Renal cortex interstitium (tissue), 11 donors: Measurements from ENCODE around the gene DNAAF1. TPM values are rescaled to one million over a fixed set of nuclear protein-coding genes. Genes with fewer than 3 reads are reported as not detected.

Source experiments
- DNase-seq, 11 donors: peaks; one replicate each; pipeline ENCODE4 v3.0.0-alpha.2; 2013; ENCODE audit warnings: low read depth in 9 of 11, low spot score in 4 of 11; ENCODE audit errors: extremely low read depth in 1 of 11
- polyA plus RNA-seq, 3 donors: library from polyadenylated mRNA; unstranded; fragments of 120-200 nt; gene quantifications; one replicate each; pipeline ENCODE4 v1.2.1, GENCODE V29; 2013; ENCODE audit not compliant: insufficient read length in 3 of 3

Gene DNAAF1
- polyA plus RNA-seq, 3 donors, result 3.6 to 9.4 (median 4.2) TPM

DNA sequence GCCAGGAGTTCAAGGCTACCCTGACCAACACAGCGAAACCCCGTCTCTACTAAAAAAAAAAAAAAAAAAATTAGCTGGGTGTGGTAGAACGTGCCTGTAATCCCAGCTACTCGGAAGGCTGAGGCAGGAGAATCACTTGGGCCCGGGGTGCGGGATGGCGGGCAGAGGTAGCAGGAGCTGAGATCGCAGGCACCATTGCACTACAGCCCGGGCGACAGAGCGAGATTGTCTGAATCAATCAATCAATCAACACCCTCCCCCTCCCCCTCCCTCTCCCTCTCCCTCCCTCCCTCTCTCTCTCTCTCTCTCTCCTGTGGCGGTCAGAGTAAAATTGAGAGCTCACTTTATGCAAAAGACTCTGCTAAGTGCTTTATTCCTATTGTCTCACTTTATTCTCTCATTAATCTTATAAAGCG, 1.3 kb upstream of the DNAAF1 start:
- no peak for DNase-seq

DNA sequence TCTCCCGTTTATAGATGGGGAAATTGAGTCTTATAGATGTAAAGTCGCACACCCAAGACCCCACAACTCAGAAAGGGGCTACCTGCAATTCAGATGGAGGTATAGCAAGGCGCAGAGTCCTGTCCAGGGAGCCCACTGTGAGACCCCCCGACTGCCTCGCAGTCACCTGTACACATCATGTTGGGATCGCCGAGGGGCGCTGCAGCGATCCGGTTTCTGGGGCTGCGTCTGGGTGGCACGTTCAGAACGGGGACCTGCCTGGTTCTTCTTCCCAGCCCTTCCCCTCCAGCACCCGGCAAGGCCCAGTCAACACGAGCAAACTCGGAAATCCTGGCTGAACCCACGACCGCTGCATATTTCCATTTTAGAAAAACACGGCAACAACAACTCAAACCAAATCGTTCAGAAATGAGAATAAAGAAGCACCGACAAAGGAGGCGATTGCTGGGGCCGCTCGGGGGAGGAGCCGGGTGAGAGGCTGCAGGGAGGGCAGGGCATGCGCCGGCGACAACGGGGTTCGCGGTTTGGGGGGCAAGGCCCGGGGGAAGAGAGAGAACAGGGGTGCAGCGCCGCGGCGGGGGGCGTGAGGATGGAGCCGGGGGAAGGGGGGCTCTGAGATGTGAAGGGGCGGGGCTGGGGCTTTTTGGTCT, 774 bp upstream of the DNAAF1 start:
- no peak for DNase-seq

DNA sequence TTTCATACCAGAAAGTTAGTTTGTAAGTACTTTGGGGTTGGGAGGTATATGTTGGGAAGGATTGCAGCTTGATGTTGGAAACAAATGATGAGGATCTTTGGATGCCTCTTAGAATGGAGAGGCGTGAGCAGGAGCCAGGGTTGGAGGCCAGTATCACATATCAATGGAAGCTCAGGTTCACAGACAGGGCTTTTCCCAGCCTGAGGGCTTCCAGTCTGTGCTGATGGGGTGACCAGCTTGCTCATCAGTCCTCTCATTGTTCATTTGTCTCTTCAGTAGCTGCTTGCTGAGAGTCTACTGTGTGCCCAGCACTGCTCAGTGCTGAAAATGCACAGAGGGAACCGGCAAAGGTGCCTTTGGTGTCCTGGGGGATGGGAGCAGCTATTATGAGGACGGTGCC, 5.8 kb downstream of the DNAAF1 start:
- no peak for DNase-seq

DNA sequence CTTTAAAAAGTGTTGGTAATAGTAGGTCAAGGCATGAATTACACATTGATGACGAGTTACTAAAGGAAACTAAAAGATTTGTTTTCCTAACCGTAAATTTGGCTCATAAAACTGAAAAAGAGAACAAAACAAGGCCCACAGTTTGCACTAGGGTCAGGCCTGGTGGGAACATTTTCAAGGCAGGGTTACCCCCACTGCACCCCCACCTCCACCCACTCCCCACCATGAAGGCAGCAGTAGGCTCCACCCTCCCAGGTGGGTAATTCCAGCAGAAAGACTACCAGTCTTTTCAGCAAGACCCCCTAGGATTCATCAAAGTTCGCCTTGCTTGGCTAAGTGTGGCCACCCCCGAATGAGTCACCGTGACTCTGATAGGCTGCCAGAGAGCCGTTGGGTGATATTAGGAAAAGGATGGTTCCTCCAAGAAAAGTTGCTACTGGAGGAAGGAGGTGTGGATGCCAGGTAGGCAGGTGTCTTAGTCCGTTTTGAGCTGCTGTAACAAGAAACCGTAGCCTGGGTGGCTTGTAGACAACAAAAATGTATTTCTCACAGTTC, 8.6 kb downstream of the DNAAF1 start:
- DNase-seq, result no peak

DNA sequence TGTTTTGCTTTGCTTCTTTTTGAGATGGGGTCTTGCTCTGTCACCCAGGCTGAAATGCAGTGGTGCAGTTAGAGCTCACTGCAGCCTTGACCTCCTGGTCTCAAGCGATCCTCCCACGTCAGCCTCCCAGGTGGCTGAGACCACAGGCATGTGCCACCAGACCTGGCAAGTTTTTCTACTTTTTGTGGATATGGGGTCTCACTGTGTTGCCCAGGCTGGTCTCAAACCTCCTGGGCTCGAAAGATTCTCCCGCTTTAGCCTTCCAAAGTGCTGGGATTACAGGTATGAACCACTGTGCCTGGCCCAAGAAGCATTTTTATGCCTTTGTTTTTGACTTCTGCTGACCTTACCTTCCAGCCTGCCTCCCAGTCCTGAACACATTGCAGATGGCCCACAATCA, 10.1 kb downstream of the DNAAF1 start:
- no peak for DNase-seq

DNA sequence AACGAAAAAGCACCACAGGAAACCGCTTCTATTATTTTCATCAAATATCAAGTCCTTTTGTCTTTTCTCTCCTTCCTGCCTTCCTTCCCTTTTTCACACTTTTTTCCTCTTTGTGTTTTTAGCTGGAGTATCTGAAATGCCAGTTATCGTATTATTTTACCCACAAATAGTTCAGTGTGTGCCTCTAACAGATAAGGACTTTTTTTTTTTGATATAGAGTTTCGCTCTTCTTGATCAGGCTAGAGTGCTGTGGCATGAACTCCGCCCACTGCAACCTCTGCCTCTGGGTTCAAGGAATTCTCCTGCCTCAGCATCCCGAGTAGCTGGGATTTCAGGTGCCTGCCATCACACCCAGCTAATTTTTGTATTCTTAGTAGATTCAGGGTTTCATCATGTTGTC, 10.7 kb downstream of the DNAAF1 start:
- DNase-seq, result no peak

DNA sequence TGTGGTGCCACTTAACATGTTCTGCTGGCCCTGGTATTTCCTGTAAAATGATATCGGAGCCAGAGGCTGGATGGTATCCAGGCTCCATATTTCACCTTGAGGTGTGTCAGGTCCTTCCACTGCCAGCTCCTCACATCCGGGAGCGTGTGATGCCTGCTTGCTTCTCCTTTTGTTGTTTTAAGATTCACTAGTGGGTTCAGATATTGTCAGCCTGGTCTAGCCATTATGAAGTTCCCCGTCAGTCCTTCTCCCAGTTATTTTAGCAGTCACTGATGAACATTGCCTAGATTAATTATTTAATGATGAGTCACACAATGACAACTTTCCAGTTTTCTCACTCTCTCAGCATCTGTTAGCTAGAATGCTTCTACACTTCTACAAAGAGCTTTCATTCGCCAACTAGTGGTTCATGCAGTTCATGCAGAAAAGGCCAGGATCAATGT, 11.3 kb downstream of the DNAAF1 start:
- DNase-seq, result no peak

DNA sequence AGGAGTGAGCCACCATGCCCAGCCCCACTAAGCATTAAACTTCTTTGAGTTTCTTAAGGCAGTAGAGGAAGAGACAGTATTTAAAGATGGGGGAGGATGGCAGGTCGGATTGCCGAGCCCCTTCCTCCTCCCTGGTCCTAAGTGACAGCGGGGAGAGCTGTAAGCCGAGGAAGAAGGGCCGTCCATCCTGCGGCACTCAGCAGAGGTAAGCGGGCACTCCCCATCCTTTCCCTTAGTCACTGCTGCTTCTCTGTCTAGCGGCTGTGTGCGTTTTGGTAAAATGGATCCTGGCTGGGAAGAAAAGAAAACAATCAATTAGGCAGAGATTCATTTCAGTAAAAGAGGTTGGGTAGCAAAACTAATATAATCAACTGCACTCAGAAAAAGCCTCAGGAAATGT, 13.9 kb downstream of the DNAAF1 start:
- DNase-seq, result no peak

DNA sequence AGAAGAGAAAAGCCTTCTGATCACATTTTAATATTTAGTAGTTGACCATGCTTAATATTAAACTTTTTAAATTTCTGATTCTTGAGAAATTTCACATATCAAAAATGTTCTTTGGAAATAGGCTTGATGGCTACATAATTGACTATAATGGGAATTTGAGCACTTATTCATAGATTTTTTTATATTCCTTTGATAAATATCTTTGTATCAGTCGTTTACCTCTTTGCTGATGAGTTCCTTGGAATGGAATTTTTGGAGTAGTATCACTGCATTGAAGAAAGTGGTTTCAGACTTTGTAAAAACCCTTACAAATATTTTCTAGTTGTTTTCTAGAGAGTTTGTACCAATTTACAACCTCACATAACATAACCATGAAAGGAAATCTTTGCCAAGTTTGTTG, 14.7 kb downstream of the DNAAF1 start:
- no peak for DNase-seq

DNA sequence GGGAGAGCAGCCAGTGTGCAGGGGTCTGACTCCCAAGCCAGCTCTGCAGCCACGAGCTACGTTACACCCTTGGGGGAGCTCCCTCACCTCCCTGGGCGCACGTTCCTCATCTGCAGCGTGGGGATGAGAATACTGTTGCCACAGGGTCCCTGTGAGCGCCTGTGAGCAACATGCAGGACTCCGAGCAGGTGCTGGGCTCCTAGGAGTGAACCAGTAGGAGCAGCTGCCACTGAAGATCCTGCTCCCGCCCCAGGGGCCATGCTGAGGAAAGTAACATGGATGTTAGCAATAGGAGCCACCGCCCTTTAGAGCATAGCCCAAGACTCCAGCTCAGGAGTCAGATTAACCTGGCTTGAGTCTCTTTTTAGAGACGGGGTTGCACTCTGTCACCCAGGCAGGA, 15.9 kb downstream of the DNAAF1 start:
- no peak for DNase-seq

DNA sequence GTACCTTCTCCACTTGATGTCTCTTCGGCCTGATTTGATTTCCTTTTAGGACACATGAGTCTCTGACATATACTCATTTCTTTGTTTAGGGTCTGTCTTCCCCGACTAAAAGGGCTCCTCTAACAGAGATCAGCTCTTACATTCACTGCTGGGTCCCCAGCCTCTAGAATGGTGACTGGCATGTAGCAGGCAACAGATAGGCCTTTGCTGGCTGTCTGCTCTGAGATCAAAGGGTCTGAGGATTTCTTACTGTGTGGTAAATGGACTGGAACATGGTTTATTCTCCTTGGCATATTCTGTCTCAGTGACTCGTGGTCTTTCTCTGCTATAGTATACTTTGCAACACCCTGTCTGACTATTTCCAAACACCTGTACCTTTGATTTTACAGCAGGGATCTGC, 16.7 kb downstream of the DNAAF1 start:
- peak in 1 of 11 donors; percentile 54 for DNase-seq

DNA sequence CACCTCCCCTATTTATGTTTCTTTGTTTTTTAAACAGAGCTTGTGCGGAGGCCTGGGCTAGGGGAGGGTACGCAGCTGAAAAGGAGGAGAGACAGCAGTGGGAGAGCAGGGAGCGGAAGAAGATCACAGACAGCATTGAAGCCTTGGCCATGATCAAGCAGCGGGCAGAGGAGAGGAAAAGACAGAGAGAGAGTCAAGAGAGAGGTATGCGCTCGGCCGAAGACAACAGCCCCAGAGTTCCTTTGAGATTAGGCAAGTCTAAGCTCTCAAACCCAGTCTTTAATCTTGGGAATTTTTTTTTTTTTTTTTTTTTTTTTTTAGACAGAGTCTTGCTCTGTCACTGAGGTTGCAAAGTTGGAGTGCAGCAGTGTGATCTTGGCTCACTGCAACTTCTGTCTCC, 20.6 kb downstream of the DNAAF1 start:
- DNase-seq, result no peak

DNA sequence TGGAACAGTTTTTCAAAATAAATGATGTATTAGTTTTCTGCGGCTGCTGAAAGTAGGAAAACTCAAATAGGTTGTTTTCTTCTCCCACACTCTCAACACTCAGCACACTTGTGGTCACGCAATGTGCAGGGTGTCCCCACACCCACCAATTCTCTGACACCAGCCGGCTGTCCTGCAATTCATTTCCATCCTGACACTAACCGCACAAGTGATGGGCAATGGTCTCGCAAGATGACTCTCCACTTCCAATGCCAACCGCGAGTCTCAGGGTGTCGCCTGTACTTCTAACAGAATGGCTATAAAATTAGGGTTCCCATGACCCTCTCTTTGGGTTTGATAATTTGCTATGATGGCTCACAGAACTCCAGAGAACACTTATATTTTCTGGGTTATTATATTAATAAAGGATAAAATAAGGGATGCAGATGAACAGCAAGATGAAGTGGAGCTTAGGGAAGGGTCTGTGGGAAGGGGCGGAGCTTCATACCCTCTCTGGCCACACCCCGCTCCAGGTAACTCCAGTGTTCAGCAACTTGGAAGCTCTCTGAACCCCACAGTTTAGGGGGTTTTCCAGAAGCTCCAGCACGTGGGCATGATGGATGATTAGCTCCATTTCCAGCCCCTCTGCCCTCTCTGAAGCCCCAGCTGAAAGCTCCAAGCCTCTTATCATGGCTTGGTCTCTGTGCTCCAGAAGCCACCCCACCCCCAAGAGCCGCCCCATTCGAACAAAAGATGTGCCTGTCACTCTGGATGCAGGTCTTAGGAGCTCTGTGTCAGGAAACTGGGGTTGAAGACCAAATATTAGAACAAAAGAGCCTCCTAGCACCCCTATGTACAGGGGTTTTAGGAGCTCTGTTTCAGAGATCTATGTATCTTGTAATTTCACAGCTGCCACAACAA, 21.9 kb downstream of the DNAAF1 start:
- DNase-seq, result no peak

DNA sequence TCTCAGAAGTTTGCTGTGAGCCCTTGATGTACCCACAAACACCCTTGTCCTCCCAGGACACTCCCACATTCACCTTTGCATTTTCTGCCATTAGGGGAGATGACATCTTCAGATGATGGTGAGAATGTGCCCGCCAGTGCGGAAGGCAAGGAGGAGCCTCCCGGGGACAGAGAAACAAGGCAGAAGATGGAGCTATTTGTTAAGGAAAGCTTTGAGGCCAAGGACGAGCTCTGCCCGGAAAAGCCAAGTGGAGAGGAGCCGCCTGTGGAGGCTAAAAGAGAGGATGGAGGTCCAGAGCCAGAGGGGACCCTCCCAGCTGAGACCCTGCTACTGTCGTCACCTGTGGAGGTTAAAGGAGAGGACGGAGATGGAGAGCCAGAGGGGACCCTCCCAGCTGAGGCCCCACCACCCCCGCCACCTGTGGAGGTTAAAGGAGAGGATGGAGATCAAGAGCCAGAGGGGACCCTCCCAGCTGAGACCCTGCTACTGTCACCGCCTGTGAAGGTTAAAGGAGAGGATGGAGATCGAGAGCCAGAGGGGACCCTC, 24.7 kb downstream of the DNAAF1 start:
- no peak for DNase-seq

DNA sequence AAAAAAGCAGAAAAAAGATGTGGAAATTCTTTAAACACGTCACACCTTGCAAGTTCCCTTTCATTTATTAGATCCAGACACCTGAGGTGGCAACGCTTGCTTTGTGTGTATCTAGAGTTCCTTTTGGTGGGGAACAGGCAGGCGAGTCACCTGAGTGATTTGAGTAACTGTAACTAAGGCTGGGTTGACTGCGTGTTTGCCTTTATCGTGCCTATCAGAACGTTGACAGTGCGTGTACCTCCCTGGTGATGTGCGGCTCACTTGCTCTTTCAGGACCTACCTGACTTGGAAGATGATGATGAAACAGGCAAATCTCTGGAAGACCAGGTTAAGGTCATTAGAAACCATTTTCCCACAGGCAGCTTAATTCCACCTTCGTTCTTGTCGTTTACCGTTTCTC, 29.3 kb downstream of the DNAAF1 start:
- no peak for DNase-seq

DNA sequence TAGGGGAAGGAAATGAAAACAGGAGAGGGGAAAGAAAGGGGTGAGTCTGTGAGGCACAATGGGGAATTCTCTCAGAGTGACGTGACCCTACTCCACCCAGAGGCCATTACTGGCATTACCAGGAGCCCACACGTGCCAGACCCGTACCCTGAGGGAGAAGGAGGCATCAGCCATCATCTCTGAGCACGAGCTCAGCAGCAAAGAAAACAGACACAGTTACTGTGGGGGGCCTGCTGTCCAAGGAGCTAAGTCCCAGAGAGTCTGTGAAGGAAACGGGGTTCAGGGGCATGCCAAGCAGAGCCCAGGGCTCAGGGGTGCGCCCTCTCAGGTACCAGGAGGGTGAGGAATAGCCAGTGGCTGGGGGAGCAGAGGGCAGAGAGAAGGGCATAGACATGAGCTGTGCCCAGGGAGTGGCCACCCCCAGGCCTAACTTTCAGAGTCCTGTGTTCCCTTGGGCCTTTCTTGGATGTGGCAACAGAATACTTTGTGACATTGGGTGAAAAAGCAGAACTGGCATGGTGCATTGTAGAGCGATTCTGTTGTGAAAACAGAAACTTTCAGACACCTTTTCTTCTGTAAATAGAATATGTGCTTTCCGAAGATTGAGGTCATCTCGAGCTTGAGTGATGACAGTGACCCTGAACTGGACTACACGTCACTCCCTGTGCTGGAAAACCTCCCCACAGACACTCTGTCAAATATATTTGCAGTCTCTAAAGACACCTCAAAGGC, 30.4 kb downstream of the DNAAF1 start:
- DNase-seq, result peak in 2 of 11 donors; percentile 55 to 64

DNA sequence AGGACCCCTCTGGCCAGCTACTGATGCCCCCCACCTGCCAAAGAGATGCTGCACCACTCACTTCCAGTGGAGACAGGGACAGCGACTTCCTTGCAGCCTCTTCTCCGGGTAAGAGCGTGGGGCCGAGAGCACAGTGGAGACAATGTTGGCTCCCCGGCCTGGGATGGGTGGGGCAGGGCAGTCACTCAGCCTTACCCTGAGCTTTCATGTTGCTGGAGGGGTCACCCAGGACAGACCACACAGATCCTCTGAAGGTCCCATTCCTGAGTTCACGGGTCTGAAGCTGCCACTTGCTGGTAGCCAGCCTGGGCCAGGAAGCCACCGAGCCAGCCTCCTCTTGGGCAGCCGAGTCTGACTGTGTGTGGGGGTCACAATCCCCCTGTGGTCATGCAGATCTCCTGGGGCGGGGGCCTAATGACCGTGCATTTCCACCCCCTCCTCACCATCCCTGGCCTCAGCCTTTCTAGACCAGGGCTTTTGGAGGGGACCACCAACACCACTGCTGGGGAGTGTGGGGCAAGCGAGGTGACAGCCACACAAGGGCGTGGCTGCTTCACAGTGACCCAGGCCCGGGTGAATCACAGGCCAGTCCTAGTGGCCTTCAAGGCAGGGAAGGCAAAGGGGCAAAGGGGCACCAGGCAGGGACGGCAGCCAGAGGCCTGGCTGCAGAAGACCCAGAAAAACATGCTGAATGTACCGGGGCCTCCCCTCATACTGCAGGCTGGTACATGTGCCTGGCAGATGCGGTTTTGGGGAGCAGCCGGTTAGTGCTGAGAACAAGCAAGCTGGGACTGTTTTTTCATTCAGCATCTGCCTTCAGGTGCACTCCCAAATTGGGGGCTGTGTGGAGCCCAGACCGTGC, 31.3 kb downstream of the DNAAF1 start:
- DNase-seq, result no peak

DNA sequence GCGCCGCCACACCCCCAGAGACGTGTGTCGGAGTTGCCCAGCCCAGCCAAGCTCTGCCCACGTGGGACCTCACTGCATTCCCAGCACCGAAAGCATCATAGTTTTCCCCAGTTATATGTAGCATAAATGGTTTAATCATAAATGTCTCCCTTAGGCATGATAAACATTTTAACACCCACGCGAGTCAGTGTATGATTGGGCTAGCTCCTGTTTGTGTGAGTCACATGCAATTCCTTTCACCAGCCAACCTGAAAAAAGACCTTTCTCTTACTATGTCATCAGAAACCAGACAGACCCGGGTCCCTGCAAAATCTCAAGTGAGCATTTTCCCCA, 32.6 kb downstream of the DNAAF1 start:
- DNase-seq, result no peak
